HG02588 (cell line): Measurements from ENCODE around the gene ATP11A.

Experiments
- ATAC-seq: cut with Tn5 transposase; IDR thresholded peaks from one replicate; pipeline ENCODE4 v1.9.1; 2021; ENCODE audit warnings: mild to moderate bottlenecking, moderate library complexity; ENCODE audit not compliant: unreplicated experiment

Gene ATP11A

DNA sequence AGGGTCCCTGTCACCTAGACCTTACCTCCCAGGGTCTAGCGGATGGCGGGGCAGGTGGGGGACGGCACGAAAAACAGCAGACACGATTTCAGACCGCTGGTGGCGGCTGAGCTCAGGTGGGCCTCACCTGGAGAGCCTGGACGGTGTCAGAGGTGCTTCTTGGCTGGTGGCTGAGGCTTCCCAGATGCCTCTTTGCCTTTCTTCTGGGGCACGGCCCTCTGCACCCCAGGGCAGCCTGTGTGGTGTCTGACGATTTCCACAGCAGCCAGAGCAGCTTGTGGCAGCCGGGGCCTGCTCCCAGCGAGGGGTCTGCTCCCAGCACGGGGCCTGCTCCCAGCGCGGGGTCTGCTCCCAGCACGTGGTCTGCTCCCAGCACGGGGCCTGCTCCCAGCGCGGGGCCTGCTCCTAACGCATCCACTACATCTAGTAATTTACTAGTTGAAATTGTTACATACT lies 66.7 kb downstream of the ATP11A start:
- no peak for ATAC-seq

DNA sequence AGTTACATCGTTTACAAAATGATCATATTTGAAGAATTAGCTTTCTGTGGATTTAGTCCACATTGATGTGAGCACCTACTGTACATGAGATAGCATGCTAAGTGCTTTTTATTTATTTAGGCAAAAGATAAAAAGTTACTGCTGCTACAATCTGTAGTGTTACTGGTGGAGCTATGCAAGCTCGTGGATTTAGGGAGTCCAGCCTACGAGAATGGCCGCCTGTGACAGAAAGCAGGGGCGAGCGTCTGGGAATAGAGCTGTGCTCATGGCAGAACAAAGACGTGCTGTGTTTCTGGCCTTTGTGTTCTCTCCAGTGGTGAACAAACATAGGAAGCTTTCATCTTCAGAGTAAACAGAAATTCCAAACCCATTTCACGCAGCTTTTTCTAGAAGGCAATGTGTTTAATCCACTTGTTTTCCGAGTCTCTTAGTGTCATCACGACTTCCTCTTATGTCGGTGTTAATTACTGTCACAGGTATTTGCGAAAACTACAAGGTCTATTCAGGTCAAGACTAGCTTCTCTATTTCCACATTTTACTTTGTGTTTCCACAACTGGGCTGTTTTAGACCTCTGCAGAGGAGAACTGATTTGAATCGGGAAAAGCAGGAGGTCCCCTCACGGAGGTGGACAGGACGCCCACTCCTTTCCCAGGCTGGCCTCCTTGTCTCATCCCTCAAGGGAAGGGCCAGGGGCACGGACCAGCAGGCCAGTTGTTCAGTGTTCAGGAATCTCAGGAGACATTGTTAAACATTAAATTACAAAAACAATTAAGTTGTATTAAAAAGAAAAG lies 67.3 kb downstream of the ATP11A start:
- no peak for ATAC-seq

DNA sequence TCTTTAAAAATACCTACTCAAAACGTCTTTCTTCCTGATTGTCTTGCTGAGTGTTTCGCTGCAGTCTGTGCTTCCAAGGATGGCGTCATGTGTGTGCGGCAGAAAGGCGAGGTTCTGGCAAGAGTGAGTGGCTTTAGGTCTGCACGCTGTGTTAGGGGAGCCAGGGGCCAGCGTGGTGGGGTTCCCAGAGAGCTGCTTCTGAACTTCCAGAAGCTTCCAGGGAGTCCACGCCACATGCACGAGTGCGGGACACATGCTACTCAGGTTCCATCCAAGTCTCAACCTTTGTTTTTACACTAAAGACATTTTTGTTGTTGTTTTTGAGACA lies 67.9 kb downstream of the ATP11A start:
- no peak for ATAC-seq

DNA sequence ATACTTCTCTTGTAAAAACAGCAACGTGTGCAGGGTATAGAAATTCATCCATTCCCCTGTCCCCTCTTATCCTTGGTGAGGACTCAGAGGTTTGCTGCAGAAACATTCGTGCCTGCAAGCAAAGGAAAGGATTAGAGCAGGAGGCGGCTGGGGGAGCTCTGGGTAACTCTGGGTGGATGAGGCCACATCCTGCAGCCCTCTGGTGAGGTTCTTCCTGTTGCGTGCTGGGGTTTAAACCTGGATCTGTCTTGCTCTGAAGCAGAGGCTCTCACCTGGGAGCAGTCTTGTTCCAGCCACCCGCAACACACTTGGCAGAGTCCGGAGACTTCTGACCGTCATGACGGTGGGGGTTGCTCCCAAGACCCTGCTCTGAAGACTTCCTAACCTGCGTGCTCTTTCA lies 69.2 kb downstream of the ATP11A start:
- no peak for ATAC-seq

DNA sequence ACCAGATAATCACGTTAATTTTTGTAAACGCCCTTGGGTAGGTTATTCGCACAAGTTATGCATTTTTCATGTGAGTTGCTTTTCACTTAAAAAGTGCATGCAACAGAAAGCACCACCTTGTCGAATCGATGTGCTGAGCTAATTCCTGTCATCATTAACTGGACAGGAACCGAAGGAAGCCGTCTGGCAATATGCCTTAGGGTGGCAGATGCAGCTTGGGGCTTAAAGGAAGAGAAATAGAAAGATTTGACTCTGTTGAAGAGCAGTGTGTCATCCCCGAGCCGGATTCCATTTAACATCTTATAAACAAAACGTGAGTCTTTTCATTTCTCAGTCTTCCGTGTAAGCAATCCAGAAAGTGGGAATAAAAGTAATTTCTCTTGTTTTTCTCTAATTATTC lies 70.0 kb downstream of the ATP11A start:
- no peak for ATAC-seq

DNA sequence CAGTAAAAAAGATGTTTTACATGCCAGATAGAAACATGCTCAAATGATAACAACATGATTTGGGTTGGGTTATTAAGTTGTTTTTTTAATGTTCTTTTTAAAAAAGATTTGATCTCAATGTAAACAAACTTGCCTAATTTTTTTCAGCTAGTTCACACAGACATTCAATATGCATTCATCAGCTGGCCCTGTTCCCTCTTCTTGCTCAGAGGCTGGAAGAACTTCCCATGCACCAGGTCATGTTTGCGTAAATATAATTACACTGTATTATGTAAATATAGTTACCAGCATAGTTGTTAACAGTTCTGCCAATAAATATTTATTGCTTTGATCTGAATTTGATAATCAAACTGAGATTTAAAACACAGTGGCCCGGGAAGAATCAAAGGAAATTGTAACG lies 70.6 kb downstream of the ATP11A start:
- no peak for ATAC-seq

DNA sequence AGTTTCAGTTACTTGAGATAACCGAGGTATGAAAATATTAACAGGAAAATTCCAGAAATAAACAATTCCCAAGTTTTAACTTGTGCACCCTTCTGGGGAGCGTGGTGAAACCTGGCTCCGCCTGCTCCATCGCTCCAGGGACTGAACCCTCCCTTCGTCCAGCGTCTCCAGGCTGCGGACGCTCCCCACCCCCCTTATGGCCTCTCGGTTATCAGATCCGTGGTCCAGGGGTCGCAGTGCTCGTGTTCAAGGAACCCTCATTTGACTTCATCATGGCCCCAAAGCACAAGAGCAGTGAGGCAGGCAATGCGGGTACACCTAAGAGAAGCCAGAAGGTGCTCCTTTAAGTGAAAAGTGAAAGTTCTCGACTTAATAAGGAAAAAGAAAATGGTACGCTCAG lies 71.1 kb downstream of the ATP11A start:
- ATAC-seq: no peak

DNA sequence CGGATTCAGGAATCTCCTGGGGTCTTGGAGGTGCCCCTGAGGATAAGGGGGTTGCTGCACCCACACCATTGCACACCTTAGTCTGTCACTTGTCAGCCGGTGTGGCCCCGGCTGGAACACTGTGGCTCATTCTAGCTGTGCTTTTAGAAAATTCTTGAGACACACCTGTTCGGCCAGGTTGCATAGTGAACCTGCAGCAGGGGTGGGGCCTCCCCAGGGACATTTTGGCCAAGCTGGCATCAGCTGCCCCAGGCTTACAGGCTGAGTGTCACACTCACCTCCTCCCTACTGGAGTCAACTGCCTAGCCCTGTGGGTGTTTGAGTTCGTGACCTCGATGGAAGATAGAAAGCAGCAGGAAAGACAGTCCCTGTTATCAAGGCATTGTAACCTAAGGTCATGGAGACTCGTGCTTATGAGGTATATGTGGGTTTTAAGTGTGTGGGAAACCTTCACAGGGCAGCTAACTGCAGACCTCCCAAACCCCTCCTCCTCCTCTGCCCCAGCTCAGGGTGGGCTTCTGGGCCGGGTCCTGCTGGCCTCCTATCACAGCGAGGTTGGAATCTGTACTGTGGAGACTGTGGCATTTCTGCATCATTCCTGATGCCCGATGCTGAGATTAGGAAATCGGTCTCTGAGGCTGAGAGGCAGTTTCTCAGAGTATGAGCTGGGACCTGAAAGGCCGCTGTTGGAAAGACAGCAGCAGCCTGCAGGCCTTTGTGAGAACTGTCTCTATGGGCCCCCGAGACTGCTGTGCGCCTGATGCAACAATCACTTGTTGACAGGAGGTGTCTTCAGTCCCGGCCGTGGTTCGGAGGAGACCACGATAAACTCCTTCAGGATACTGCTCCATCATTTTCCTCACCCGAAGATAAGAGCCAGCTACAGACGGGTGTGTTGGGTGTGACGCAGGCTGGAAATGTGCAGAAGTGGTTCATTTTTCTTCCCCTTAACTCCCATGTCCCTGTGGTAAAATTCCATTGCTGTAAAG lies 72.2 kb downstream of the ATP11A start:
- ATAC-seq: no peak

DNA sequence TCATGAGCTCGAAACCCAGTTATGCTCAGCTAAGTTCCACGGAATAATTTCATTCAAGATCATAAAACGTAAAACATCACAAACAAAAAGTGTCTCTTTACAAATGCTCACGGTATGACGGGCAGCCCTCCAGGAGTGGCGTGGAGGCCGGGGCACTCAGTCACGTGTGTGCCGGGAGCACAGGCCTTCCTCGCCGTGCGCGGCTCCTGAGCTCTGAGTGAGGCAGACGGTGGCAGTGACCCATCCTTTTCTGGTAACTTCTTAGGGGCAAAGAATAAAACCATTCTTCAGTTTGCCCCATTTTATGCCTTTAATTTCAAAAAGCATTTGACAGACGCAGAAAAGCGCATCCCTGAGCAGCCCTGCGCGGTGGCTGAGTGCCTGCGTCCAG lies 72.8 kb downstream of the ATP11A start:
- no peak for ATAC-seq

DNA sequence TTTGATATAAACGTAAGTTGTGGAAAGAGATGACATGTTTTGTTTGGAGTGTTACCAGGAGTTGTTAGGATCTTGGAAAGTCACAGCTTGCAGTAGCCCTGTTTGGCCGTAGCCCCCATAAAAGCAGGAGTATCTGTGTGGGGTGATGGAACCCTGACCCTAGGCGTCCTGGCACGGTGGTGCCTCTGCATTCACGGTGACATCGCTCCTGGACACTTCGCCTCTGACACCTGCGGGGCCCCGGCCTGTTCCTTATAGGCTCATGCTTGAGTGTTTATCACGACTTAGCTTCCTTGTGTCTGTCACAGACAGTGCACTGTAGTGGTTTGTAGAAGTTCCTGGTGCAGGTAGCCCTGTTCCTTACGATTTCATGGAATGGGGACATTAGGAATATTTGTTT lies 74.2 kb downstream of the ATP11A start:
- ATAC-seq: no peak

DNA sequence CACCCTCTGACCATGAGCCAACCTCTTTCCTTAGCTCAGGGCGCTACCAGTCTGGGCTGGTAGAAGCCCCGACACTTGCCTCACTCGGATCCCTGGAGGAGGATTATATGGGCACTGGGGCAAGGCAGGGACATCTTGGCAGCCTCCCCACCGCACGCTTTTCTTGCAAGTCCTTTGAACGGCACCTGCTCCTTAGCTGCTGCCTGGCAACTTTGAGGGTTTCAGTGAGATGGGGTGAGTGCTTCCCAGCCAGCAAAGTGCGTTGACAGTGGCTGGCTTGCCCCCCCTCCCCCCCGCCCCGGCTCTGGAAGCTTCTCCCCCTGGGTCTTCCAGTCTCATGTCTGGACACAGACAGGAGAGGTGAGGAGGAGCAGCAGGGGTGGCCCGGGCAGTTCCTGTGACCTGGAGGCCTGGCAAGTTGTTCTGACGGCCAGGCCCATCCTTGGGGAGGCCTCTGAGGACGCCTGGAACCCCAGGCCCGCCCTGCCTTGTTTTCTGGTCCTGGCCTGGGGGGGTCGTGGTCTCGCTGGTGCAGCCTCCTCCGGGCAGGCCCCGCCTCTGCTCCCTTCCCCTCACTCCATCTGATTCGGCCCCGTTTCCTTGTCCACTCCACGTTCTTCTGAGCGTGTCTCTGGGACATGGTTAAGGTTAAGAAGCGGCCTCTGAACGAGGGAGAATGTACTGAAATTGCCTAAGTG lies 75.2 kb downstream of the ATP11A start:
- ATAC-seq: no peak

DNA sequence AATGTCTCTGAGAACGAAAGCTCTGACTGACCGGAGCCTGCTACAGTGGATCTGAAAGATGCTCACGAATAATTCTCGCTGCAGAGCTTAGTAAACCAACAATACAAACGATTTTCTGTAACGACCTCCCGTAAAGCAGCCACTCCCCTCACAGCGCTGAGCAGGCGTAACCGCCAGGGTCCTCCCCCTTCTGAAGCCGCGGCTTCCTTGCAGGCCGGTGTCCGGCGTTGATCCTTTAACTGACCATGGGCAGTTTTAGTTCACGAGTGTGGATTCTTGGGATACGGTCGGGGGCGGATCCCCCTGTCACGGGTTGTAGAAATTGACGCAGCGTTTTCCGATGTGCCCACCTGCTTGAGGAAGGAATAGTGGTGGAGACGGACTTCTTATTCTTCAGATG lies 75.9 kb downstream of the ATP11A start:
- no peak for ATAC-seq

DNA sequence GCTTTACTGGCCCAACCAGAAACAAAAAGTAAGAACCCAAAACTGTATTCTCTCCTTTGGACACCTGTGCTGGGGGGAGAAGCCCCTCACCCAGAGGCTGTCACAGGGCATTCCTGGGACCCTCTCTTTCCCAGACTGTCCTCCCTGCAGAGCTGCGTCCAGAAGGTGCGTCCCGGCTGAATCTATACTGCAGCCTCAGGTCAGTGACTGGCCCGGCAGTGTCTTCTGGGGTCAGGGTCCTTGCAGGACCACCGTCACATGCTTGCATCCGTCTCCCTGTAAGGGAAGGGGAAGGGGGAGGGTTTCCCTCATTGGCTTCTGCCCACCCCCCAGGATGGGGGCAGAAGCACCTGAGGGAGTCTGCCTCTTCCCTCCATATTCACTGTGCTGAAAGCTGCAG lies 76.5 kb downstream of the ATP11A start:
- no peak for ATAC-seq

DNA sequence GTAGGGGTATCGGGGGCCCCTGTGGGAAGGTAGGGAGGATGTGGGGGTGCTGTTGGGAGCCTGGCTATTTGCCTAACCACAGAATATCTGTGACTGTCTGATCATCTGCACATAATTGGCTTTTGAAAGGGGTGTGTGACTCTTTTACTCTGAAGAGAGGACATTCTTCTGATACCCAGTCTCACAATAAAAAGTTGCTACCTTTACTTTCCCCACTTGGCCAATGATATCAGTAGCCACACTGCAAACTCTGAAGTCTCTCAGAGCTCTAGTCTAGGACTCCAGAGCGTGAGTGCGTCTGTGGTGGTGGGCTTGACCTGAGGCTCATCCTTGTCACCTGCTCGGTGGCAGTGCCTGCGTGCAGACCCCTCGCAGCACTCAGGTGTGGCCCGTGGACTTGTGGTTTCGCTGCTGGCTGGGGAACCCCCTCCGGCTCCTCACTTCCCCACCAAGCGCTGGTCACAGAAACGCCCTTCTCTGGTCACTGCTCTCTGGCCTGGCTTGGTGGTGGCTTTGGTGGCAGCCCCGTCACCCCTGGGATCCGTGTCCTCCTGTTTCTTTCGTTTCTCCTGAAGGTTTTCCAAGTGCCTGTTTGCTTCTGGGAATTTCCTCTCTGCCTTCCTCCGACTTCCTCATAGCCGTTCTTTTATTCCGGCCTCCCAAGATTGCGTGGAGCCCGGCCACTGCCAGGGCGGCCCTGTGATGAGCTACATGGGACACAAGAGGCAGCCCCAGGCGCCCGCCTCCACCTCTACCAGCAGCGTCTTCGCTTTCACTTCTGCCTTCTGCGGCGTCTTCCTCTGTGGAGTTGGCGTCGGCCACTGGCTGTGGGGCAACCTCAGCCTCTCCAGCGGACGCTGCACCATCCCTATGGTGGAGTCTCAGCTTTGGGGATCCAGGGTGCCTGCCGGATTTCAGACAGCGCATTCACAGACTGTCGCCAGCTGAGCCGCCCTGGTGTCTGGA lies 78.0 kb downstream of the ATP11A start:
- peak; percentile 74 for ATAC-seq

DNA sequence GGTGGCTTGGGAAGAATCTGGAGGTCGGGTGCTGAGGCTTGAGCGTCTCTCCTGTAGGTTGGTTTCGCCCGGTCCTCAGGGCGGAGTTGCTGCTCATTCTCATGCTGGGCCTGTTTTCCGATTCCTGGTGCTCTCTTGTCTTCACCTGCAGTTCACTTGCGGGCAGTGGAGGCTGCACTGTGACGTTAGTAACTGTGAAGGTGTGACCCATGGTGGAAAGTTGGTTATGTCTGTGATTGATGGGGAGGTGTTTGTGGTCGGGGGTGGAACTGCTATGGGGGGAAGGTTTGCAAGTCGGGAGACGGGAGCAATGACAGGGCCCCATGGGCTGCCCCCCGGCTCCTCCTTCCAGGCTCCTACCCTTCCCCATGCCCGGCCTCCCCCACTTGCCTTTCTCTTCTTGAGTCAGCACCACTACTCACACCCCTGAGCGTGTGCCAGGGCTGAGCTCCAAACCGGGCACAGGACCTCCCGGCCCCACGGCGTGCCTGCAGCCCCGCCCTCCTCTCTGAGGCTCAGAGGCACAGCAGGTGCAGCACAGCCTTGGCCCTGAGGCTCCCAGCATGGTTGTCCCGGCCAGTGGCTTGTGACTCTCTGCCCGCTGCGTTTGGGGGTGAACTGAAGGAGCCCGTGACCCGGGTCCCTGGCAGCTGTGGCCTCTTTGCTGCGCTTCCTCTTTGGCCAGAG lies 79.1 kb downstream of the ATP11A start:
- ATAC-seq: no peak

DNA sequence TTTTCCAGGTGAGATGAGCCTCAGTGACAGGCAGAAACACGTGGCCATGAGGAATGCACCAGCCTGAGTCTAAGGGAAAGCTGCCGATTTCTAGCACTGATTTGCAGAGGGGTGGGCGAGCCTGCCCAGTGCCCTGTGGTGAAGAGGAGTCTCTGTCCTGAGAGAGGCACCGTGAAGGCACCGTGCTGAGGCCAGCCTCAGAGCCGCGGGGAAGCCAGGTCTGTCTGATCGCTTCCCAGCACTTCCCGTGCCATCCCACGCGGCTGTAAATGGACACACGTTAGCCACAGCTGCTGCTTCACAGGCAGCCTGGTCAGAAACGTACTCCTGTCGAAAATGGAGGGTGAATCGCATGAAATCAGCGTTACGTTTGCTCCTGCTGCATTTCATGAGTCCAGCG lies 79.8 kb downstream of the ATP11A start:
- no peak for ATAC-seq

DNA sequence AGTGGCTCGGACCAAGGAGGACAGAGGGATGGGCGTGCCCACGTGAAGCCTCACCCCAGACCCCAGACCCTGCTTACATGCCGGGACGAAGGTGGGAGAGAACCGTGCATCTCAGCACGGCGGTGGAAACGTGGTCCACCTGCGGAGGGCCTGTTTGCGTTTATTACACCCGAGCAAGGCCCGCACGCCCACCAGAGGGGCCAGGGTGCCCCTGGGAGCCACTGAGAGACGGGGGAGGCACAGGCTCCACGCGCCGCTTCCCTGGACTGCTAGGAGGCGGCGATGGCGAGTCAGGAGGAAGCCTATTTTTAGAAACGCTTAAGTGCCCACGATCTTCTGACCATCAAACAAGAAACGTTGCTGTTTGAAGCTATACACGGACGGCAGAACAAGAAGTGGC lies 80.7 kb downstream of the ATP11A start:
- ATAC-seq: no peak

DNA sequence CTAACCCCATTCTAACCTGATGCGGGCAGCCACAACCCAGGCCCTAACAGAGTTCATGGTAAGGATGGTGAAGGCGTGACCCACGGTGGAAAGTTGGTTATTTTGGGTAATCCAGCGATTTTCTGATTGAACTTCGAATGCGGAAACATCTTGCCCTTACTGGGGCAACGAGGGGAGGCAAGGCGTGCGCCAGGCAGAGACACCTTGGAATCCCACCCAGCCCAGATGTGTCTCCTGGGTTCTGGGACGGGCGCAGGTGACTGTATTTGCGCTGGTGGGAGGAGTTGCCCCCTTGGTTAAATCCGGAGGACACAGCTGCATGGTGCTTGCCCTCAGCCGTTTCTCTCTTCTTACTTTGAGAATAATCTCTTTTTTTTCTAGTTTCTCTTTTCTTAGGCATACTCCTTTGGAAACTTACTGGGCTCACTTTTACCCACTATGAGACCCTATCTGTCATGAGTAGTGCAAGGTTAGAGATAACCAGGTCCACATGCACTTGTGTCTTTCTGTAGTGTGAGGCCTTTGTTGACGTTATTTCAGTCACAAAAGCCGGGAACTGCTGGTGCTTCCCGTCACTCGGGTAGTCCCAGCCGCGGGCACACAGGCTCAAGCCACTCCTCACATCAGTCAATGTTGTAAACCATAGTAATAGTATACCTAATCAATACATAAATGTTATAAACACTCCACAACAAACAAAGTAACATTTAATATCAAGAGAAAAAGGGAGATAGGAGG lies 81.5 kb downstream of the ATP11A start:
- no peak for ATAC-seq

DNA sequence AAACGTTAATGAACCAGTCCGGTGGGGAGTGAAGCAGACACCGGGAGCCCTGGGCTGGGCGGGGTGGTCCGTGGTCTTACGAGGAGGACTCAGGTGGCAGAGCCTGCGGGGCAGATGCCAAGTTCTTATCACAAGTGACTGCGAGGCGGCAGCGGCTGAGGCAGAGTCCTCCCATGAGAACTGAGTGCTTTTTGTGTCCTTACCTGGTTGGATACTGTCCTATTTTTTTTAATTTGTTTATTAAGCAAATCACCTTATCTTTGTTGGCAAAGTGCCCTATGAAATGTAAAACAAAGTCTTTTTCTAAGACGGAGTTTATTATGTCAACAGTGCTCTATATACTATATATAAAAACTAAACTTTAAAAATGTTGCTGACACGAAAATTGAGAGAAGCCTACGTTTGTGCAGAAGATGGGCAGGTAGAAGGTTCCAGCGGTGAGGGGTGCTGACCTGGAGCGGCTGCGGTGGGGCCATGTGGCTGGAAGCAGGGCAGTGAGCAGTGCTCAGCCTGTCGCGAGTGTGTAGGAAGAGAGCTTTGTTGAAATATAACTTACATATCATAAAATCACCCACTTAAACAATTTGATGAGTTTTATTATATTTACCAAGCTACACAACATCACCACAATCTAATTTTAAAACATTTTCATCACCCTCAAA lies 82.2 kb downstream of the ATP11A start:
- no peak for ATAC-seq
